GM12865 (cell line): ENCODE measurements around the gene ASXL3.

Experiments
- DNase-seq: peaks from one replicate; pipeline ENCODE4 v3.0.0; 2010; ENCODE audit warnings: low read depth
- H3K4me3 ChIP-seq: 2 replicates; pipeline ENCODE4 v1.5.1; 2011; ENCODE audit warnings: mild to moderate bottlenecking, low read depth, low read length, control low read depth
- TF ChIP-seq, protein P1 (sequence below): IDR thresholded peaks from 2 replicates; pipeline ENCODE4 v1.5.1; 2011; ENCODE audit warnings: low read length, control low read depth, low read depth, inconsistent platforms; ENCODE audit not compliant: insufficient read depth; ENCODE audit errors: missing control alignments

Gene ASXL3

DNA sequence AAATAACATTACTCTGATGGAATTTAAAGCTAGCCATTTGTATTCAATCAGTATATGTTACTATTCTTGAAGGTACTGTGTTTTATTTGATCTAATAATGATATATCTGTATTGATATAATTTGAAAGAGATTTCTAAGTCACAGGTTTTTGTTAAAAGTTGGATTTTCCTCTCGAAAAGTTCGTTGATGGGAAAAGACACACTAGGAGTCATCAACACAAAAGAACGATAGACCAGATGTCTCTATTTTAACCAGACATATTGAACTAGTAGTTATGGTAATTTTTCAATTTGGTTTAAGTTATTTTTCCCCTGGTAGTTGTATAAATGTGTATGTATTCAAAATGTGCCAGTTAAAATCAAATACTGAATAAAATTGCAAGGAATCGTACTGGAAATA lies 2.5 kb downstream of the ASXL3 start:
- no peak for DNase-seq
- no peak overlapping the region for H3K4me3 ChIP-seq

DNA sequence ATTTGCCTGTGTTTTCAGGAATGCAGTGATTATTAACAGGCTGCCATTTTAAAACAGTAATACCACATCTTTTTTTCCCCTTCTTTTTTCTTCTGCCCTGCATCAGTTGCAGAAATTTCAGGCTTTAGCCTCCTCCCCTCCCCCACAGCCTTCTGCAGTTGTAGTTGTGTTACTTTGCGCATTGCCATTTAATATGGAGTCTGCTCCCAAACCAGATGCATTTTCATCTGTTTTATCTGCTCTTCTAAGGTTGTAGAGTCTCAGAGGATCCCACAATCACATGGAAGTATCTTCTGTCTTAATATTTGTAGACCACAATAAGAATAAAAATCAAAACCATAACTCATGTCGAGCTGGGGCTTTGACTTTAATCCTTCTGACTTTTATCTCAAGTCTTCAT lies 3.8 kb downstream of the ASXL3 start:
- DNase-seq: no peak
- TF ChIP-seq, protein P1, sequence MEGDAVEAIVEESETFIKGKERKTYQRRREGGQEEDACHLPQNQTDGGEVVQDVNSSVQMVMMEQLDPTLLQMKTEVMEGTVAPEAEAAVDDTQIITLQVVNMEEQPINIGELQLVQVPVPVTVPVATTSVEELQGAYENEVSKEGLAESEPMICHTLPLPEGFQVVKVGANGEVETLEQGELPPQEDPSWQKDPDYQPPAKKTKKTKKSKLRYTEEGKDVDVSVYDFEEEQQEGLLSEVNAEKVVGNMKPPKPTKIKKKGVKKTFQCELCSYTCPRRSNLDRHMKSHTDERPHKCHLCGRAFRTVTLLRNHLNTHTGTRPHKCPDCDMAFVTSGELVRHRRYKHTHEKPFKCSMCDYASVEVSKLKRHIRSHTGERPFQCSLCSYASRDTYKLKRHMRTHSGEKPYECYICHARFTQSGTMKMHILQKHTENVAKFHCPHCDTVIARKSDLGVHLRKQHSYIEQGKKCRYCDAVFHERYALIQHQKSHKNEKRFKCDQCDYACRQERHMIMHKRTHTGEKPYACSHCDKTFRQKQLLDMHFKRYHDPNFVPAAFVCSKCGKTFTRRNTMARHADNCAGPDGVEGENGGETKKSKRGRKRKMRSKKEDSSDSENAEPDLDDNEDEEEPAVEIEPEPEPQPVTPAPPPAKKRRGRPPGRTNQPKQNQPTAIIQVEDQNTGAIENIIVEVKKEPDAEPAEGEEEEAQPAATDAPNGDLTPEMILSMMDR: no peak
- no peak overlapping the region for H3K4me3 ChIP-seq

More for the DNA sequence above, 2.5 kb downstream of the ASXL3 start:
- TF ChIP-seq, protein P1: no peak

DNA sequence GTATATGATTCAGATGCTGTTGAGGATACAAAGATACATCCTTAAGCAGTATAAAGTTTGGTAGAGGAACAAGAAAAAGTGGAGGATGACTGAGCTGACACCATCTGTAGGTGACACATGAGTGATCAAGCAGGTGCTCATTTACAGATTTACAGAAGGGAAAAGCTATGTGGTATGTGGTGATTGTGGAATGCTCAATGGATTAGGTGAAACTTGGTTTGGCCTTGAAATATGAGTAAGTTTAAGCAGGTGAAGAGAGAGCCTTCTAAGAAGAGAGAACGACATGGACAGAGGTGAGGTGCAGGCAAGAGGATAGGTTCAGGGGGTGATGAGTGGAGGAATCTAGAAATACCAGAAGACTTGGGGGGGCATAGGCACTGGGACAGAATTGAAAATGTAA lies 5.9 kb downstream of the ASXL3 start:
- no peak overlapping the region for H3K4me3 ChIP-seq
- DNase-seq: no peak
- TF ChIP-seq, protein P1: no peak

DNA sequence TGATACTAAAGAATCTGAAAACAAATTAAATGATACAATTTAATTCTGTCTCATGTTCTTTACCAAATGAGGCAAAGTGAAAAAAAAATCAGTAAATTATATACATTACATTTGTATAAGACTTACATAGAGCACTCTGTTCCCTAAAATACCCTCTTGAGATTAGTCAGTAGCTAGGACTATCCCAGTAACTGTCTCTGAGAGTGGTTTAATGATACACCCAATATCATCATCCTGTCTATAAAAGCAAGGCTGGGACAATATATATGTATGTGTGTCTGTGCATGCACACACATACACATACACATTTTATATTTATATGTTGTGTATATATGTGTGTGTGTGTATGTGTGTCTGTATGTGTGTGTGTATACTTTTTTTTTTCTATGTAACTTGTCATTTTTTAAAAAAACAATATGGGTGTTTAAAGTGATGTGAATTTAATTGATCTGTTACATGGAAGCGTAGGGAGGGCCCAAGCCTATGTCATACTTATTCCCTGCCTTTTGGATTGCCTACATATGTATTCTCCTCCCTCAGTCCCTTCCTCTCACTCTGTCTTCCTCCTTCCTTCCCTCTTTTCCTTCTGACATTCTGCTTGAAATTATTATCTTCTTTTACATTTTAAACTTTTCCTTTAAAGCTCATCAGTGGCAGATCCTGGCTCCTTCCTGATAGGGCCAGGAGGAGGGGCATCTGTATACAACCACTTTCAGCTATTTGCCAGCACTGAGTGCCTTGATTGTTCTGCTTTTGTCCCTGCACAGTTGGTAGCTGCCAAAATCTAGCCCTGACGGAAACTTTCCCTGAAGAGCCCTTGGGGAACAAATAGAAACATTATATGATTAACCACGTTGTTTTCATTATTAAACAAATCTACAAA lies 6.8 kb downstream of the ASXL3 start:
- no peak overlapping the region for H3K4me3 ChIP-seq
- TF ChIP-seq, protein P1: no peak
- no peak for DNase-seq

DNA sequence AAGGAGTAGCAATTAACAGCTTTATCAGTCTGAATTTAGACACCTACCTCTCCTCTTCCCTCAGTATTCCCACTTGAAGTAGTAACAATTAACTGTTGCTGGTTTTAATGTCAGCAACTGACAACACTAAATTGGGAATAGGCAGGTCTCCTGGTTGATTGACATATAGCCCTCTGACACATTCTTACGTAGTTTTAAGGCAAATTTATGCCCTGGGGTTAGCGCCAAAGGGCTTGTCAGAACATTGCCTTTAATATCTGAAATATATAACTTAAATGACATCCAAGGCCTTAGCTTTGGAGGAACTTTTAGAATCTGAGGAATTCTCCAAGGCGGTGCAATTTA lies 7.4 kb downstream of the ASXL3 start:
- TF ChIP-seq, protein P1: no peak
- no peak for DNase-seq
- H3K4me3 ChIP-seq: no peak overlapping the region

DNA sequence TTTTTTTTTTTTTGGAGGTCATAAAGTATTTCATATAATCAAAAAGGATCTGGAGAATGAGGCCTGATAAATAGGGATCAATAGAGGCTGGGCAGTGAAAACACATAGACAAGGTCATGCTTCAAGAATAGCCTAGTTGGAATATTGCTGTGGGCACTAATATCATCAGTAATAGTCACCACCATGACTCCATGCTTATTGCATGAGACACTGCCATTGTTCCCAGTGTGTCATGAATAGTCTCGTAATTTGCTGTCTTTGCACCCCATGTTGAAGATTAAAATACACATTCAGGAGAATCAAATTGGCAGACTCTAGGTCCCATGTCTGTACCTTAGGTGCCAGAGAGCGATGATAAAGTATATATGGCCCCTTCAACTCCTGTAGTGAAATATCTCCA lies 10.3 kb downstream of the ASXL3 start:
- TF ChIP-seq, protein P1: no peak
- no peak for DNase-seq
- no peak overlapping the region for H3K4me3 ChIP-seq

DNA sequence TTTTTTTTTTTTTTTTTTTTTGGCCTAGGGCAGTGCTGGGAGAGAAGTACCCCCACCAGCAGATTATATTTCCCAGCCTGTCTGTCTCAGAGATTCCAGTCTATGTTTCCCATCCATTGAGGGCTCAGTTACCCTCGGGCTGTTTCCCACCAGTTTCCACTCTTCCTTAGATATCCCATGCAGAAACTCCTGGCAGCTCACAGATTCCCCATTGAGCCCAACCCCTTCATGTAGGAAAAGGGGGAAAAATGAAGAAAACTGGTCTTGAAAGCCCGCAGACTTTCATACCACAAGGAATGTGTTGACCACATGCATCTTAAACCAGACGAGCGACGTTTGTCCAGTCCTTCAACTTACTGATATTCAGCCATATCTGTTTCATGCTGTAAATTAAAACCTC lies 15.2 kb downstream of the ASXL3 start:
- TF ChIP-seq, protein P1: no peak
- no peak for DNase-seq
- H3K4me3 ChIP-seq: no peak overlapping the region
